HCT116 (cell line): ENCODE results near the gene IKZF3. TPM values are rescaled to one million over a fixed set of nuclear protein-coding genes. Genes with fewer than 3 reads are reported as not detected.

Experiments
- ATAC-seq: fragments of 200-7000 bp; cut with Tn5 transposase; 2 replicates; pipeline ENCODE4 v1.9.1; 2020; ENCODE audit warnings: mild to moderate bottlenecking, moderate library complexity
- BruUV-seq: library from RNA; stranded (reverse); fragments of 400-500 nt; replicated peaks from 2 replicates; lab custom pipeline; 2021; lab: Mats Ljungman, UMichigan
- CTCF ChIA-PET: fragments of 300-600 bp; sonication (Branson Sonifier 250); formaldehyde crosslinking; loops from one replicate; lab custom pipeline; 2021; ENCODE audit warnings: antibody characterized with exemption; lab: Charles Lee
- POLR2A ChIA-PET: fragments of 300-600, 350-600 bp; sonication (Branson Sonifier 250); formaldehyde crosslinking; loops from one replicate; lab custom pipeline; 2021; ENCODE audit warnings: antibody characterized with exemption; lab: Charles Lee
- RAD21 ChIA-PET, 2 experiments: fragments of 300-600 bp; sonication (Branson Sonifier 250); formaldehyde crosslinking; loops; one replicate each; lab custom pipeline; 2023; ENCODE audit warnings: low total read pairs in 2 of 2; ENCODE audit not compliant: uncharacterized antibody in 2 of 2, unreplicated experiment in 2 of 2, low non-redundant PET in 1 of 2; lab: Charles Lee
- DNase-seq: peaks from one replicate; pipeline ENCODE4 v3.0.0-alpha.2; 2010; ENCODE audit warnings: low read depth, low spot score
- H2AFZ ChIP-seq: fragments of 200-600 bp; shearing (Covaris generic), sonication (generic); 2 replicates; pipeline ENCODE4 v1.6.1; 2017; ENCODE audit warnings: low read depth, mixed run types, mixed read lengths, antibody characterized with exemption, low read length; ENCODE audit not compliant: poor library complexity, severe bottlenecking
- H3K27ac ChIP-seq: 2 replicates; pipeline ENCODE4 v1.5.1; 2012; ENCODE audit warnings: low read depth, low read length
- H3K27me3 ChIP-seq: fragments of 200-600 bp; sonication (generic); 2 replicates; pipeline ENCODE4 v1.6.1; 2016; ENCODE audit warnings: mixed run types, low read length, mixed read lengths; ENCODE audit not compliant: insufficient read depth
- H3K36me3 ChIP-seq, 2 experiments: fragments of 200-500 bp in 1 of 2; fragments of 200-600 bp in 1 of 2; sonication (Bioruptor generic) in 1 of 2; sonication (generic) in 1 of 2; 2 replicates each; pipeline versions ENCODE4 v1.5.1 to v1.6.1; 2014 to 2016; ENCODE audit warnings: low read length in 2 of 2, inconsistent platforms in 1 of 2, mixed read lengths in 1 of 2, mixed run types in 1 of 2; ENCODE audit not compliant: insufficient read depth in 2 of 2, control insufficient read depth in 1 of 2
- H3K4me1 ChIP-seq, 2 experiments: fragments of 200-600 bp in 1 of 2; sonication (generic) in 1 of 2; 2 replicates each; pipeline versions ENCODE4 v1.5.1 to v1.6.1; 2012 to 2017; ENCODE audit warnings: low read length in 2 of 2, inconsistent platforms in 1 of 2, mild to moderate bottlenecking in 1 of 2, mixed read lengths in 1 of 2, mixed run types in 1 of 2, moderate library complexity in 1 of 2; ENCODE audit not compliant: insufficient read depth in 2 of 2, control insufficient read depth in 1 of 2
- H3K4me2 ChIP-seq: fragments of 200-600 bp; sonication (generic); 2 replicates; pipeline ENCODE4 v1.6.1; 2017; ENCODE audit warnings: mixed run types, low read length, mixed read lengths
- H3K4me3 ChIP-seq, 2 experiments: fragments of 200-600 bp in 1 of 2; sonication (generic) in 1 of 2; replicated peaks in 1 of 2; 2 replicates each; pipeline ENCODE4 v1.5.1; 2011 to 2016; ENCODE audit warnings: low read length in 2 of 2, control low read depth in 1 of 2, low read depth in 1 of 2, mild to moderate bottlenecking in 1 of 2, mixed read lengths in 1 of 2, mixed run types in 1 of 2
- H3K79me2 ChIP-seq: fragments of 200-600 bp; sonication (generic); 2 replicates; pipeline ENCODE4 v1.6.1; 2017; ENCODE audit warnings: mild to moderate bottlenecking, mixed run types, low read length, moderate library complexity, mixed read lengths; ENCODE audit not compliant: insufficient read depth
- H3K9ac ChIP-seq: fragments of 200-600 bp; sonication (generic); 2 replicates; pipeline ENCODE4 v1.6.1; 2016; ENCODE audit warnings: low read length, mixed read lengths
- H3K9me2 ChIP-seq: fragments of 200-600 bp; sonication (generic), shearing (Covaris generic); 2 replicates; pipeline ENCODE4 v1.6.1; 2017; ENCODE audit warnings: mixed run types, mild to moderate bottlenecking, moderate library complexity; ENCODE audit not compliant: insufficient read depth
- H3K9me3 ChIP-seq, 2 experiments: fragments of 200-500 bp in 1 of 2; fragments of 200-600 bp in 1 of 2; sonication (Bioruptor generic) in 1 of 2; sonication (generic) in 1 of 2; 2 replicates each; pipeline ENCODE4 v1.6.1; 2014 to 2017; ENCODE audit warnings: low read length in 2 of 2, mixed read lengths in 2 of 2, inconsistent platforms in 1 of 2, low read depth in 1 of 2, mild to moderate bottlenecking in 1 of 2, mixed run types in 1 of 2, moderate library complexity in 1 of 2; ENCODE audit not compliant: control insufficient read depth in 1 of 2, insufficient read depth in 1 of 2
- H4K20me1 ChIP-seq: fragments of 200-600 bp; sonication (generic), shearing (Covaris generic); 2 replicates; pipeline ENCODE4 v1.6.1; 2017; ENCODE audit warnings: mixed run types, mild to moderate bottlenecking, moderate library complexity; ENCODE audit not compliant: insufficient read depth
- ATF3 ChIP-seq: IDR thresholded peaks from 2 replicates; pipeline ENCODE4 v1.6.1; 2012
- EGR1 ChIP-seq: IDR thresholded peaks from 2 replicates; pipeline ENCODE4 v1.6.1; 2012; ENCODE audit warnings: low read depth
- ELF1 ChIP-seq: IDR thresholded peaks from 2 replicates; pipeline ENCODE4 v1.6.1; 2012; ENCODE audit warnings: low read depth, borderline replicate concordance
- REST ChIP-seq: IDR thresholded peaks from 2 replicates; pipeline ENCODE4 v1.6.1; 2012; ENCODE audit warnings: low read depth
- SIN3A ChIP-seq: IDR thresholded peaks from 2 replicates; pipeline ENCODE4 v1.6.1; 2012; ENCODE audit warnings: low read depth
- SP1 ChIP-seq: IDR thresholded peaks from 2 replicates; pipeline ENCODE4 v1.6.1; 2012; ENCODE audit warnings: low read depth
- ZBTB33 ChIP-seq: IDR thresholded peaks from 2 replicates; pipeline ENCODE4 v1.6.1; 2011; ENCODE audit warnings: mild to moderate bottlenecking, low read length, moderate library complexity; ENCODE audit not compliant: insufficient replicate concordance; ENCODE audit errors: extremely low read depth
- intact Hi-C: fragments of 100-400 bp; cut with micrococcal nuclease; formaldehyde crosslinking; loops from 2 replicates; pipeline ENCODE4 v1.10.0; 2022
- total RNA-seq: library from RNA; stranded (reverse); gene quantifications from one replicate; pipeline ENCODE4 v1.2.1, GENCODE V29; 2021; ENCODE audit not compliant: unreplicated experiment
- TF ChIP-seq, protein P1 (sequence below), 3 experiments: fragments of 200-600 bp in 1 of 3; sonication (generic) in 1 of 3; IDR thresholded peaks in 2 of 3; conservative IDR thresholded peaks in 1 of 3; 2 replicates each; pipeline ENCODE4 v1.5.1; 2012 to 2017; ENCODE audit warnings: low read depth in 2 of 3, low read length in 2 of 3, antibody characterized with exemption in 1 of 3, borderline replicate concordance in 1 of 3, control low read depth in 1 of 3, mild to moderate bottlenecking in 1 of 3, mixed read lengths in 1 of 3, mixed run types in 1 of 3, moderate library complexity in 1 of 3; ENCODE audit not compliant: insufficient read depth in 1 of 3

IKZF3 gene
- total RNA-seq, 1 experiment from 2014 or later: 0.30 TPM

DNA sequence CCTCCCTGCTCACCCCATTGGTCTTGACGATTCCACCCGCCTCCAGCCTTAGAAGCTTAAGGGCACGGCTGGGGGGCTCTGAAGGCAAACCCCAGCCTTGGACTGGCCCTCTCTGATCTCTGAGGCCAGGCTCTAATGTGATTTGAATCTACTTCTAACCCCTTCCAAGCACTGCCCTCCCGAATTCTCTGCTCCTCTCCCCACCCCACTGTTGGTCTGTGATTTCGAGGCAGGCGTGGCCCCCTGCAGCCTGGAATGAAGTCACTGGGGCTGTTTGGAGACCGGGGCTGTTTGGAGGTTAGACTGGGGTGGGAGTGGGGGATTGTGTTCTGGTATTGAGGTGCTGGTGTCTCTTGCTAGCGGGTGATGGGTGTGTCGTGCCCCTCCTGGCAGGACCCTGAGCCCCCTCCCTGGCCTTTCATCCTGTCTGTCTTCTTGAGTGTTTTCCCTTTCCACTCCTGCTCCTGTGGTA lies 124.2 kb downstream of the IKZF3 start:
- ATAC-seq (peak; percentile 8; the same call in 1 of the 2 replicates), DNase-seq (no peak)
- Histone ChIP-seq H3K4me2 (peak overlapping the region; percentile 100), H4K20me1 (no peaks in the 10 kb centered on the region), H3K4me1 (peaks cover 34 to 59% of the 10 kb centered on the region in 2 experiments), H3K27ac (peak overlapping the region; percentile 84), H3K4me3 (peak overlapping the region; percentile 69 to 84), H3K27me3 (no peaks in the 10 kb centered on the region), H3K9me3 (no peaks in the 10 kb centered on the region), H3K36me3 (peaks cover 10 to 13% of the 10 kb centered on the region in 2 experiments; a peak in 2 of 4 replicates), H3K9me2 (no peaks in the 10 kb centered on the region), H3K9ac (peak overlapping the region; percentile 77), H3K79me2 (peaks cover 22% of the 10 kb centered on the region; the same call in 1 of the 2 replicates), H2AFZ (no peak overlapping the region)
- POLR2A ChIA-PET: interaction anchor here (0.7 to 1.2 kb wide), 2 partner anchors 9 to 11 kb away, joined by 3 to 5 read pairs; no protein-coding TSS in a partner anchor
- TF ChIP-seq SP1 (no peak), ZBTB33 (no peak), REST (no peak), SIN3A (0 out of 2 replicates have a peak, but pooled peaks have one; percentile 38), ELF1 (no peak), EGR1 (no peak), ATF3 (no peak)
- TF ChIP-seq, protein P1, sequence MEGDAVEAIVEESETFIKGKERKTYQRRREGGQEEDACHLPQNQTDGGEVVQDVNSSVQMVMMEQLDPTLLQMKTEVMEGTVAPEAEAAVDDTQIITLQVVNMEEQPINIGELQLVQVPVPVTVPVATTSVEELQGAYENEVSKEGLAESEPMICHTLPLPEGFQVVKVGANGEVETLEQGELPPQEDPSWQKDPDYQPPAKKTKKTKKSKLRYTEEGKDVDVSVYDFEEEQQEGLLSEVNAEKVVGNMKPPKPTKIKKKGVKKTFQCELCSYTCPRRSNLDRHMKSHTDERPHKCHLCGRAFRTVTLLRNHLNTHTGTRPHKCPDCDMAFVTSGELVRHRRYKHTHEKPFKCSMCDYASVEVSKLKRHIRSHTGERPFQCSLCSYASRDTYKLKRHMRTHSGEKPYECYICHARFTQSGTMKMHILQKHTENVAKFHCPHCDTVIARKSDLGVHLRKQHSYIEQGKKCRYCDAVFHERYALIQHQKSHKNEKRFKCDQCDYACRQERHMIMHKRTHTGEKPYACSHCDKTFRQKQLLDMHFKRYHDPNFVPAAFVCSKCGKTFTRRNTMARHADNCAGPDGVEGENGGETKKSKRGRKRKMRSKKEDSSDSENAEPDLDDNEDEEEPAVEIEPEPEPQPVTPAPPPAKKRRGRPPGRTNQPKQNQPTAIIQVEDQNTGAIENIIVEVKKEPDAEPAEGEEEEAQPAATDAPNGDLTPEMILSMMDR (IDR thresholded peaks at IDR 0.05 in 2 of 3, conservative IDR thresholded peaks at IDR 0.05 in 1 of 3; ENCODE audit: borderline replicate concordance in 1 of 3, insufficient read depth in 1 of 3, low read depth in 2 of 3, low read length in 2 of 3): no peak
- intact Hi-C loops: loop anchor here (5.0 to 10.0 kb wide), 2 partner anchors 118 to 215 kb away; no protein-coding TSS in a partner anchor
- no TSS peak for BruUV-seq
- CTCF ChIA-PET: interaction anchor here (1.0 to 2.3 kb wide), 4 partner anchors 9 to 118 kb away, joined by 3 to 16 read pairs (median 6); partner anchors contain the start of gene MIEN1
- RAD21 ChIA-PET: no interaction called here
